WTC11 (cell line): ENCODE data around the gene CYP4F12. TPM values are rescaled to one million over a fixed set of nuclear protein-coding genes. Genes with fewer than 3 reads are reported as not detected.

Source experiments
- ATAC-seq: fragments of 200-7000 bp; cut with Tn5 transposase; 2 replicates; pipeline ENCODE4 v1.10.0; 2021; ENCODE audit warnings: mild to moderate bottlenecking, moderate library complexity
- CTCF ChIA-PET: fragments of 300-600 bp; sonication (Branson Sonifier 250); formaldehyde crosslinking; loops from one replicate; lab custom pipeline; 2021; ENCODE audit warnings: antibody characterized with exemption; lab: Charles Lee
- POLR2A ChIA-PET: fragments of 350-600 bp; sonication (Branson Sonifier 250); formaldehyde crosslinking; loops from one replicate; lab custom pipeline; 2021; ENCODE audit warnings: antibody characterized with exemption; lab: Charles Lee
- DNase-seq: peaks from one replicate; pipeline ENCODE4 v3.0.0; 2021; ENCODE audit warnings: low spot score
- H3K27ac Mint-ChIP-seq: 2 replicates; pipeline ENCODE4 v1.8.0; 2021; ENCODE audit warnings: mixed read lengths
- H3K27me3 Mint-ChIP-seq: 2 replicates; pipeline ENCODE4 v1.8.0; 2021; ENCODE audit warnings: low read depth, mild to moderate bottlenecking, moderate library complexity, mixed read lengths
- H3K36me3 Mint-ChIP-seq: 2 replicates; pipeline ENCODE4 v1.8.0; 2021; ENCODE audit warnings: mixed read lengths
- H3K4me1 Mint-ChIP-seq: 2 replicates; pipeline ENCODE4 v1.8.0; 2022; ENCODE audit warnings: mixed read lengths
- H3K4me3 Mint-ChIP-seq: 2 replicates; pipeline ENCODE4 v1.8.0; 2021; ENCODE audit warnings: mild to moderate bottlenecking, moderate library complexity, mixed read lengths
- H3K9me3 Mint-ChIP-seq: 2 replicates; pipeline ENCODE4 v1.8.0; 2021; ENCODE audit warnings: mixed read lengths
- CREB1 ChIP-seq: sonication (generic); formaldehyde crosslinking; IDR thresholded peaks from 2 replicates; pipeline ENCODE4 v1.8.0; 2023; ENCODE audit warnings: mild to moderate bottlenecking, missing genetic modification reagents
- EMX1 ChIP-seq: fragments of 250-450 bp; sonication (Bioruptor Pico); IDR thresholded peaks from 2 replicates; pipeline ENCODE4 v1.8.0; 2021; ENCODE audit warnings: mild to moderate bottlenecking
- ESRRA ChIP-seq: sonication (generic); formaldehyde crosslinking; IDR thresholded peaks from 2 replicates; pipeline ENCODE4 v1.8.1; 2022; ENCODE audit warnings: mild to moderate bottlenecking, missing genetic modification reagents, borderline replicate concordance
- ETV6 ChIP-seq: sonication (generic); formaldehyde crosslinking; IDR thresholded peaks from 2 replicates; pipeline ENCODE4 v1.8.1; 2022; ENCODE audit warnings: mild to moderate bottlenecking, missing genetic modification reagents
- FOXJ3 ChIP-seq: sonication (generic); formaldehyde crosslinking; IDR thresholded peaks from 2 replicates; pipeline ENCODE4 v1.9.0; 2021; ENCODE audit warnings: missing genetic modification reagents, mild to moderate bottlenecking, borderline replicate concordance
- FOXK1 ChIP-seq: sonication (generic); formaldehyde crosslinking; IDR thresholded peaks from 2 replicates; pipeline ENCODE4 v1.8.0; 2022; ENCODE audit warnings: mild to moderate bottlenecking, moderate library complexity, missing genetic modification reagents
- GTF2I ChIP-seq: fragments of 250-450 bp; sonication (Bioruptor Pico); conservative IDR thresholded peaks from 2 replicates; pipeline ENCODE4 v1.4.0; 2021; ENCODE audit warnings: mild to moderate bottlenecking
- JAZF1 ChIP-seq: fragments of 250-450 bp; sonication (Bioruptor Pico); IDR thresholded peaks from 2 replicates; pipeline ENCODE4 v1.9.0; 2021; ENCODE audit warnings: moderate library complexity, mild to moderate bottlenecking, inconsistent platforms
- KAT7 ChIP-seq: sonication (generic); formaldehyde crosslinking; IDR thresholded peaks from 2 replicates; pipeline ENCODE4 v1.8.1; 2023; ENCODE audit warnings: missing genetic modification reagents, mild to moderate bottlenecking, borderline replicate concordance
- MYBL2 ChIP-seq: sonication (generic); formaldehyde crosslinking; IDR thresholded peaks from 2 replicates; pipeline ENCODE4 v1.8.1; 2023; ENCODE audit warnings: mild to moderate bottlenecking, moderate library complexity, missing genetic modification reagents
- NFATC4 ChIP-seq: fragments of 250-450 bp; sonication (Bioruptor Pico); IDR thresholded peaks from 2 replicates; pipeline ENCODE4 v1.9.0; 2021; ENCODE audit warnings: mild to moderate bottlenecking
- OVOL2 ChIP-seq: fragments of 250-450 bp; sonication (Bioruptor Pico); IDR thresholded peaks from 2 replicates; pipeline ENCODE4 v1.9.0; 2021; ENCODE audit warnings: mild to moderate bottlenecking, borderline replicate concordance
- RELA ChIP-seq: sonication (generic); formaldehyde crosslinking; IDR thresholded peaks from 2 replicates; pipeline ENCODE4 v1.8.1; 2022; ENCODE audit warnings: missing genetic modification reagents, mild to moderate bottlenecking, borderline replicate concordance
- SMAD3 ChIP-seq: sonication (generic); formaldehyde crosslinking; IDR thresholded peaks from 2 replicates; pipeline ENCODE4 v1.8.0; 2022; ENCODE audit warnings: missing genetic modification reagents, mild to moderate bottlenecking, borderline replicate concordance
- STAT6 ChIP-seq: sonication (generic); formaldehyde crosslinking; conservative IDR thresholded peaks from 2 replicates; pipeline ENCODE4 v1.8.1; 2023; ENCODE audit warnings: mild to moderate bottlenecking, low read depth, missing genetic modification reagents, moderate library complexity
- ZBTB21 ChIP-seq: sonication (generic); formaldehyde crosslinking; IDR thresholded peaks from 2 replicates; pipeline ENCODE4 v1.8.1; 2023; ENCODE audit warnings: mild to moderate bottlenecking, missing genetic modification reagents, borderline replicate concordance
- ZNF138 ChIP-seq: sonication (generic); formaldehyde crosslinking; conservative IDR thresholded peaks from 2 replicates; pipeline ENCODE4 v1.8.1; 2022; ENCODE audit warnings: mild to moderate bottlenecking, moderate library complexity, missing genetic modification reagents
- ZNF423 ChIP-seq: fragments of 250-450 bp; sonication (Bioruptor Pico); IDR thresholded peaks from 2 replicates; pipeline ENCODE4 v2.1.2; 2022; ENCODE audit warnings: mild to moderate bottlenecking, moderate library complexity
- total RNA-seq: library from RNA; stranded (reverse); gene quantifications from 3 replicates; pipeline ENCODE4 v1.2.3, GENCODE V29; 2021
- TF ChIP-seq, protein P1 (sequence below): sonication (generic); formaldehyde crosslinking; IDR thresholded peaks from 2 replicates; pipeline ENCODE4 v1.8.0; 2022; ENCODE audit warnings: mild to moderate bottlenecking, missing genetic modification reagents
- TF ChIP-seq, protein P2 (sequence below): sonication (generic); formaldehyde crosslinking; conservative IDR thresholded peaks from 2 replicates; pipeline ENCODE4 v1.8.1; 2022; ENCODE audit warnings: mild to moderate bottlenecking, missing genetic modification reagents
- TF ChIP-seq, protein P3 (sequence below): sonication (generic); formaldehyde crosslinking; IDR thresholded peaks from 2 replicates; pipeline ENCODE4 v1.8.1; 2023; ENCODE audit warnings: mild to moderate bottlenecking, missing genetic modification reagents, borderline replicate concordance
- TF ChIP-seq, protein P4 (sequence below): sonication (generic); formaldehyde crosslinking; IDR thresholded peaks from 2 replicates; pipeline ENCODE4 v1.8.1; 2023; ENCODE audit warnings: mild to moderate bottlenecking, missing genetic modification reagents, moderate library complexity
- TF ChIP-seq, protein P5 (sequence below): sonication (generic); formaldehyde crosslinking; IDR thresholded peaks from 2 replicates; pipeline ENCODE4 v1.8.1; 2023; ENCODE audit warnings: mild to moderate bottlenecking, missing genetic modification reagents

Gene CYP4F12
- total RNA-seq, 1 experiment from 2014 or later: not detected

GRCh38 chr19:15634105-15634504, 38.8 kb upstream of the CYP4F12 start (continued):
- no peak for TF ChIP-seq ESRRA
- TF ChIP-seq JAZF1: no peak
- no peak for TF ChIP-seq MYBL2 (CRISPR knock-in tag)
- no peak for TF ChIP-seq FOXJ3 (CRISPR knock-in tag)
- TF ChIP-seq, protein P1, sequence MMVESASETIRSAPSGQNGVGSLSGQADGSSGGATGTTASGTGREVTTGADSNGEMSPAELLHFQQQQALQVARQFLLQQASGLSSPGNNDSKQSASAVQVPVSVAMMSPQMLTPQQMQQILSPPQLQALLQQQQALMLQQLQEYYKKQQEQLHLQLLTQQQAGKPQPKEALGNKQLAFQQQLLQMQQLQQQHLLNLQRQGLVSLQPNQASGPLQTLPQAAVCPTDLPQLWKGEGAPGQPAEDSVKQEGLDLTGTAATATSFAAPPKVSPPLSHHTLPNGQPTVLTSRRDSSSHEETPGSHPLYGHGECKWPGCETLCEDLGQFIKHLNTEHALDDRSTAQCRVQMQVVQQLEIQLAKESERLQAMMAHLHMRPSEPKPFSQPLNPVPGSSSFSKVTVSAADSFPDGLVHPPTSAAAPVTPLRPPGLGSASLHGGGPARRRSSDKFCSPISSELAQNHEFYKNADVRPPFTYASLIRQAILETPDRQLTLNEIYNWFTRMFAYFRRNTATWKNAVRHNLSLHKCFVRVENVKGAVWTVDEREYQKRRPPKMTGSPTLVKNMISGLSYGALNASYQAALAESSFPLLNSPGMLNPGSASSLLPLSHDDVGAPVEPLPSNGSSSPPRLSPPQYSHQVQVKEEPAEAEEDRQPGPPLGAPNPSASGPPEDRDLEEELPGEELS (CRISPR knock-in tag): no peak
- no peak for TF ChIP-seq EMX1
- no peak for TF ChIP-seq ETV6 (CRISPR knock-in tag)
- TF ChIP-seq, protein P2, sequence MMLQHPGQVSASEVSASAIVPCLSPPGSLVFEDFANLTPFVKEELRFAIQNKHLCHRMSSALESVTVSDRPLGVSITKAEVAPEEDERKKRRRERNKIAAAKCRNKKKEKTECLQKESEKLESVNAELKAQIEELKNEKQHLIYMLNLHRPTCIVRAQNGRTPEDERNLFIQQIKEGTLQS (CRISPR knock-in tag): no peak
- TF ChIP-seq OVOL2 (CRISPR knock-in tag): no peak

GRCh38 chr19:15635016-15635805, 37.7 kb upstream of the CYP4F12 start:
- DNase-seq: no peak
- POLR2A ChIA-PET: no interaction called here
- no peaks in the 10 kb centered on the region for H3K4me1 Mint-ChIP-seq
- H3K27ac Mint-ChIP-seq: no peak overlapping the region
- peaks cover 64% of the 10 kb centered on the region for H3K9me3 Mint-ChIP-seq
- H3K27me3 Mint-ChIP-seq: peaks cover 15% of the 10 kb centered on the region
- no peak overlapping the region for H3K4me3 Mint-ChIP-seq
- TF ChIP-seq CREB1 (CRISPR knock-in tag) (no peak), ETV6 (CRISPR knock-in tag) (no peak), ZBTB21 (CRISPR knock-in tag) (no peak), ZNF138 (no peak), GTF2I (no peak)
- TF ChIP-seq, protein P3, sequence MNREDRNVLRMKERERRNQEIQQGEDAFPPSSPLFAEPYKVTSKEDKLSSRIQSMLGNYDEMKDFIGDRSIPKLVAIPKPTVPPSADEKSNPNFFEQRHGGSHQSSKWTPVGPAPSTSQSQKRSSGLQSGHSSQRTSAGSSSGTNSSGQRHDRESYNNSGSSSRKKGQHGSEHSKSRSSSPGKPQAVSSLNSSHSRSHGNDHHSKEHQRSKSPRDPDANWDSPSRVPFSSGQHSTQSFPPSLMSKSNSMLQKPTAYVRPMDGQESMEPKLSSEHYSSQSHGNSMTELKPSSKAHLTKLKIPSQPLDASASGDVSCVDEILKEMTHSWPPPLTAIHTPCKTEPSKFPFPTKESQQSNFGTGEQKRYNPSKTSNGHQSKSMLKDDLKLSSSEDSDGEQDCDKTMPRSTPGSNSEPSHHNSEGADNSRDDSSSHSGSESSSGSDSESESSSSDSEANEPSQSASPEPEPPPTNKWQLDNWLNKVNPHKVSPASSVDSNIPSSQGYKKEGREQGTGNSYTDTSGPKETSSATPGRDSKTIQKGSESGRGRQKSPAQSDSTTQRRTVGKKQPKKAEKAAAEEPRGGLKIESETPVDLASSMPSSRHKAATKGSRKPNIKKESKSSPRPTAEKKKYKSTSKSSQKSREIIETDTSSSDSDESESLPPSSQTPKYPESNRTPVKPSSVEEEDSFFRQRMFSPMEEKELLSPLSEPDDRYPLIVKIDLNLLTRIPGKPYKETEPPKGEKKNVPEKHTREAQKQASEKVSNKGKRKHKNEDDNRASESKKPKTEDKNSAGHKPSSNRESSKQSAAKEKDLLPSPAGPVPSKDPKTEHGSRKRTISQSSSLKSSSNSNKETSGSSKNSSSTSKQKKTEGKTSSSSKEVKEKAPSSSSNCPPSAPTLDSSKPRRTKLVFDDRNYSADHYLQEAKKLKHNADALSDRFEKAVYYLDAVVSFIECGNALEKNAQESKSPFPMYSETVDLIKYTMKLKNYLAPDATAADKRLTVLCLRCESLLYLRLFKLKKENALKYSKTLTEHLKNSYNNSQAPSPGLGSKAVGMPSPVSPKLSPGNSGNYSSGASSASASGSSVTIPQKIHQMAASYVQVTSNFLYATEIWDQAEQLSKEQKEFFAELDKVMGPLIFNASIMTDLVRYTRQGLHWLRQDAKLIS (CRISPR knock-in tag): no peak
- TF ChIP-seq, all 79 proteins: peak for 0
- ATAC-seq: no peak
- CTCF ChIA-PET: no interaction called here
- peaks cover 37% of the 10 kb centered on the region for H3K36me3 Mint-ChIP-seq

GRCh38 chr19:15636026-15636425, 36.9 kb upstream of the CYP4F12 start:
- H3K27ac Mint-ChIP-seq: no peak overlapping the region
- H3K27me3 Mint-ChIP-seq: peaks cover 15% of the 10 kb centered on the region
- CTCF ChIA-PET: no interaction called here
- H3K4me1 Mint-ChIP-seq: no peaks in the 10 kb centered on the region
- H3K9me3 Mint-ChIP-seq: peaks cover 63% of the 10 kb centered on the region
- ATAC-seq (no peak), DNase-seq (no peak)
- no peak overlapping the region for H3K4me3 Mint-ChIP-seq
- POLR2A ChIA-PET: no interaction called here
- H3K36me3 Mint-ChIP-seq: peaks cover 42% of the 10 kb centered on the region
- TF ChIP-seq FOXK1 (no peak), STAT6 (no peak), KAT7 (CRISPR knock-in tag) (no peak), ZNF423 (CRISPR knock-in tag) (no peak), NFATC4 (CRISPR knock-in tag) (no peak), SMAD3 (CRISPR knock-in tag) (no peak), RELA (no peak), FOXJ3 (CRISPR knock-in tag) (no peak)
- TF ChIP-seq, protein P4, sequence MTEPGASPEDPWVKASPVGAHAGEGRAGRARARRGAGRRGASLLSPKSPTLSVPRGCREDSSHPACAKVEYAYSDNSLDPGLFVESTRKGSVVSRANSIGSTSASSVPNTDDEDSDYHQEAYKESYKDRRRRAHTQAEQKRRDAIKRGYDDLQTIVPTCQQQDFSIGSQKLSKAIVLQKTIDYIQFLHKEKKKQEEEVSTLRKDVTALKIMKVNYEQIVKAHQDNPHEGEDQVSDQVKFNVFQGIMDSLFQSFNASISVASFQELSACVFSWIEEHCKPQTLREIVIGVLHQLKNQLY: no peak
- TF ChIP-seq, protein P2 (CRISPR knock-in tag): no peak
- TF ChIP-seq, protein P5, sequence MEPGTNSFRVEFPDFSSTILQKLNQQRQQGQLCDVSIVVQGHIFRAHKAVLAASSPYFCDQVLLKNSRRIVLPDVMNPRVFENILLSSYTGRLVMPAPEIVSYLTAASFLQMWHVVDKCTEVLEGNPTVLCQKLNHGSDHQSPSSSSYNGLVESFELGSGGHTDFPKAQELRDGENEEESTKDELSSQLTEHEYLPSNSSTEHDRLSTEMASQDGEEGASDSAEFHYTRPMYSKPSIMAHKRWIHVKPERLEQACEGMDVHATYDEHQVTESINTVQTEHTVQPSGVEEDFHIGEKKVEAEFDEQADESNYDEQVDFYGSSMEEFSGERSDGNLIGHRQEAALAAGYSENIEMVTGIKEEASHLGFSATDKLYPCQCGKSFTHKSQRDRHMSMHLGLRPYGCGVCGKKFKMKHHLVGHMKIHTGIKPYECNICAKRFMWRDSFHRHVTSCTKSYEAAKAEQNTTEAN (CRISPR knock-in tag): no peak
